ENCODE measurements around the gene OR52I1.

OR52I1 gene

GRCh38 chr11:4643076-4643475 is 49.2 kb downstream of the OR52I1 start:
- H3K36me3 ChIP-seq (ENCODE audit: control insufficient read depth in 2 of 2, insufficient read depth in 2 of 2, low read length in 2 of 2), result no peaks in the 10 kb centered on the region
- no peak overlapping the region for H3K9ac ChIP-seq (ENCODE audit: low read length in 2 of 2)
- no peak overlapping the region for H3K27ac ChIP-seq (ENCODE audit: low read length)
- no peaks in the 10 kb centered on the region for H3K27me3 ChIP-seq (ENCODE audit: control insufficient read depth in 1 of 2, insufficient read depth in 2 of 2, low read length in 2 of 2)
- peaks cover 31% of the 10 kb centered on the region for H3K4me1 ChIP-seq (ENCODE audit: control insufficient read depth, insufficient read depth, low read length)
- H3K4me3 ChIP-seq (ENCODE audit: low read length in 2 of 2), result no peak overlapping the region
- no peaks in the 10 kb centered on the region for H3K9me3 ChIP-seq (ENCODE audit: control insufficient read depth in 2 of 2, low read length in 2 of 2)

GRCh38 chr11:4643682-4644081 is 49.8 kb downstream of the OR52I1 start, which contains the start of gene OR51E1:
TSS of gene OR51E1 (plus strand) at chr11:4643982. CDS start at chr11:4652527, 8,545 bp downstream.
- Histone ChIP-seq H3K27ac (ENCODE audit: low read length) (no peak within 1 kb of the TSS), H3K9me3 (ENCODE audit: control insufficient read depth in 2 of 2, low read length in 2 of 2) (no peaks in the 10 kb centered on the region), H3K4me1 (ENCODE audit: control insufficient read depth, insufficient read depth, low read length) (peaks cover 32% of the 10 kb centered on the region), H3K27me3 (ENCODE audit: control insufficient read depth in 1 of 2, insufficient read depth in 2 of 2, low read length in 2 of 2) (no peaks in the 10 kb centered on the region), H3K4me3 (ENCODE audit: low read length in 2 of 2) (peak within 1 kb of the TSS in 1 of 2 donors; percentile 35), H3K9ac (ENCODE audit: low read length in 2 of 2) (no peak within 1 kb of the TSS), H3K36me3 (ENCODE audit: control insufficient read depth in 2 of 2, insufficient read depth in 2 of 2, low read length in 2 of 2) (no peaks in the 10 kb centered on the region)

- no peaks in the 10 kb centered on the region for H3K9me3 ChIP-seq (ENCODE audit: control insufficient read depth in 2 of 2, low read length in 2 of 2)
- peaks cover 32% of the 10 kb centered on the region for H3K4me1 ChIP-seq (ENCODE audit: control insufficient read depth, insufficient read depth, low read length)
- H3K27ac ChIP-seq (ENCODE audit: low read length), result no peak overlapping the region
- no peak overlapping the region for H3K9ac ChIP-seq (ENCODE audit: low read length in 2 of 2)
- H3K4me3 ChIP-seq (ENCODE audit: low read length in 2 of 2), result no peak overlapping the region
- no peaks in the 10 kb centered on the region for H3K36me3 ChIP-seq (ENCODE audit: control insufficient read depth in 2 of 2, insufficient read depth in 2 of 2, low read length in 2 of 2)
- H3K27me3 ChIP-seq (ENCODE audit: control insufficient read depth in 1 of 2, insufficient read depth in 2 of 2, low read length in 2 of 2), result no peaks in the 10 kb centered on the region
Measured at GRCh38 chr11:4644233-4644632, 50.4 kb downstream of the OR52I1 start.
